Caco-2 (cell line): ENCODE measurements around the gene SBSN. TPM values are rescaled to one million over a fixed set of nuclear protein-coding genes. Genes with fewer than 3 reads are reported as not detected.

Source experiments
- BruUV-seq: library from RNA; stranded (reverse); fragments of 400-500 nt; replicated peaks from 2 replicates; lab custom pipeline; 2021; lab: Mats Ljungman, UMichigan
- CTCF ChIA-PET: fragments of 300-600 bp; sonication (Branson Sonifier 250); formaldehyde crosslinking; loops from one replicate; lab custom pipeline; 2022; ENCODE audit warnings: antibody characterized with exemption; lab: Charles Lee
- POLR2A ChIA-PET: fragments of 300-600 bp; sonication (Branson Sonifier 250); formaldehyde crosslinking; loops from one replicate; lab custom pipeline; 2022; ENCODE audit warnings: antibody characterized with exemption; lab: Charles Lee
- DNase-seq, 2 experiments: peaks; one replicate each; pipeline versions ENCODE4 v3.0.0 to v3.0.0-alpha.2; 2020 to 2022
- H3K27me3 ChIP-seq: replicated peaks from 2 replicates; pipeline ENCODE4 v1.6.0; 2011; ENCODE audit warnings: low read length; ENCODE audit not compliant: control insufficient read depth, insufficient read depth
- H3K36me3 ChIP-seq: 2 replicates; pipeline ENCODE4 v1.5.1; 2011; ENCODE audit warnings: low read length; ENCODE audit not compliant: control insufficient read depth, insufficient read depth
- H3K4me1 ChIP-seq: fragments of 250-450 bp; sonication (Bioruptor Pico); 2 replicates; pipeline ENCODE4 v1.5.1; 2020; ENCODE audit warnings: mild to moderate bottlenecking
- H3K4me3 ChIP-seq: 2 replicates; pipeline ENCODE4 v1.5.1; 2011; ENCODE audit warnings: low read depth, mild to moderate bottlenecking, control low read depth, low read length
- H3K9me3 ChIP-seq: fragments of 250-450 bp; sonication (Bioruptor Pico); 2 replicates; pipeline ENCODE4 v1.5.1; 2020; ENCODE audit warnings: mild to moderate bottlenecking, moderate library complexity
- H3K27ac Mint-ChIP-seq: one replicate; pipeline ENCODE4 v1.8.0; 2022; ENCODE audit warnings: mixed read lengths; ENCODE audit not compliant: unreplicated experiment
- H3K27me3 Mint-ChIP-seq: one replicate; pipeline ENCODE4 v1.8.0; 2022; ENCODE audit warnings: mixed read lengths; ENCODE audit not compliant: insufficient read depth, unreplicated experiment
- H3K36me3 Mint-ChIP-seq: one replicate; pipeline ENCODE4 v1.8.0; 2022; ENCODE audit warnings: mild to moderate bottlenecking, mixed read lengths; ENCODE audit not compliant: insufficient read depth, unreplicated experiment
- H3K4me1 Mint-ChIP-seq: one replicate; pipeline ENCODE4 v1.8.0; 2022; ENCODE audit warnings: low read depth, mixed read lengths; ENCODE audit not compliant: unreplicated experiment
- H3K4me3 Mint-ChIP-seq: one replicate; pipeline ENCODE4 v1.8.0; 2022; ENCODE audit warnings: mild to moderate bottlenecking, moderate library complexity, mixed read lengths; ENCODE audit not compliant: unreplicated experiment
- H3K9me3 Mint-ChIP-seq: one replicate; pipeline ENCODE4 v1.8.0; 2022; ENCODE audit warnings: mixed read lengths; ENCODE audit not compliant: unreplicated experiment
- CTCF ChIP-seq, 2 experiments: fragments of 200-600 bp in 1 of 2; IDR thresholded peaks; 1 replicate in 1 of 2; 2 replicates in 1 of 2; pipeline versions ENCODE4 v1.5.1 to v1.8.0; 2011 to 2022; ENCODE audit warnings: antibody characterized with exemption in 1 of 2, control low read depth in 1 of 2, inconsistent platforms in 1 of 2, low read depth in 1 of 2, low read length in 1 of 2, mild to moderate bottlenecking in 1 of 2, moderate library complexity in 1 of 2; ENCODE audit not compliant: insufficient read depth in 1 of 2, severe bottlenecking in 1 of 2, unreplicated experiment in 1 of 2
- intact Hi-C: fragments of 100-400 bp; cut with micrococcal nuclease; formaldehyde crosslinking; loops from one replicate; pipeline ENCODE4 v1.10.0; 2022; ENCODE audit not compliant: unreplicated experiment
- total RNA-seq: library from RNA; stranded (reverse); gene quantifications from 2 replicates; pipeline ENCODE4 v1.2.3, GENCODE V29; 2022

The SBSN gene
- total RNA-seq, 1 experiment from 2014 or later: not detected

DNA sequence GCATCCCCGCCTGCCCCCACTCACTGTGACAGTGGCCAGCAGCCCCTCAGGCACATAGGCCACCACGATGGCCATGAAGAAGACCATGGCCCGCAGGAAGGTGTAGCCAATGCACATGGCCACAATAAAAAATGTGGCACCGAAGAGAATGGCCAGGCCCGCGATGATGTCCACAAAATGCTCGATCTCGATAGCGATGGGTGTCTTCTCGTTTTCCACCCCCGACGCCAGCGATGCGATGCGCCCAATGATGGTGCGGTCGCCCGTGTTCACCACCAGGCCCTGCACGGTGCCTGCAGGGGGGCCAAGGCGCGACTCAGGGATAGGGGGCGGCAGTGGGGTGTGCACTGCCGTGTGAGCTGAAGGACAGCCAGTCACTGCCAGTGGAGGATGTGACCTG is 31.7 kb upstream of the SBSN start:
- H3K27me3 ChIP-seq: no peaks in the 10 kb centered on the region
- TF ChIP-seq CTCF (IDR thresholded peaks at IDR 0.05; ENCODE audit: insufficient read depth in 1 of 2, low read depth in 1 of 2, low read length in 1 of 2, severe bottlenecking in 1 of 2, unreplicated experiment in 1 of 2): no peak
- no peak for DNase-seq
- Mint-ChIP-seq H3K4me1 (no peaks in the 10 kb centered on the region), H3K9me3 (no peaks in the 10 kb centered on the region), H3K27me3 (peaks cover 27% of the 10 kb centered on the region), H3K27ac (no peak overlapping the region), H3K36me3 (peaks cover 5% of the 10 kb centered on the region), H3K4me3 (no peak overlapping the region)
- H3K9me3 ChIP-seq: 0 out of 2 replicates have a peak, but pooled peaks cover 3% of the 10 kb centered on the region
- H3K4me3 ChIP-seq: no peak overlapping the region
- no peaks in the 10 kb centered on the region for H3K36me3 ChIP-seq
- BruUV-seq: no TSS peak
- ChIA-PET CTCF (no interaction called here), POLR2A (no interaction called here)
- H3K4me1 ChIP-seq: 0 out of 2 replicates have a peak, but pooled peaks cover 5% of the 10 kb centered on the region
- intact Hi-C loops: no loop called here

DNA sequence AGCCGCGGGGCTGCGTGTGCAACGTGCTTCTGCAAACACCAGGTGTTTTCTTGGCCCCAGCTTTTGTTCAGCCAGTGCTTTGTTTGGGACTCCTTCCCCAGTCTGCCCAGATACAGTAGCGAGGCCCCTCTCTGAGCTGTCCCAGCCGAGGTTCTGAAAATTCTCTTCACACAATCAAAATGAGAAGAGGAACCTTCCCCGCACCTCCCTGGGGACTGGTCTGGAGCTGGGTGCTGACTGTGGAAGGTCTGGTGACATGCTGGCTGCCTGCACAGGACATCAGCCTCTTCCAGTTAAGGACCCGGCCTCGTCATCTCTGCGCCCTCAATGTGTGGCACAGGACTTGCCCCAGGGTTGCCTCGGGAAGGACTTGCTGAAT is 31.2 kb upstream of the SBSN start:
- Mint-ChIP-seq H3K36me3 (peaks cover 5% of the 10 kb centered on the region), H3K27me3 (peaks cover 27% of the 10 kb centered on the region), H3K4me1 (no peaks in the 10 kb centered on the region), H3K27ac (no peak overlapping the region), H3K4me3 (no peak overlapping the region), H3K9me3 (no peaks in the 10 kb centered on the region)
- Histone ChIP-seq H3K27me3 (no peaks in the 10 kb centered on the region), H3K9me3 (0 out of 2 replicates have a peak, but pooled peaks cover 3% of the 10 kb centered on the region), H3K4me1 (0 out of 2 replicates have a peak, but pooled peaks cover 5% of the 10 kb centered on the region), H3K36me3 (no peaks in the 10 kb centered on the region), H3K4me3 (no peak overlapping the region)
- CTCF ChIA-PET: no interaction called here
- DNase-seq: no peak
- no peak for TF ChIP-seq CTCF (IDR thresholded peaks at IDR 0.05; ENCODE audit: insufficient read depth in 1 of 2, low read depth in 1 of 2, low read length in 1 of 2, severe bottlenecking in 1 of 2, unreplicated experiment in 1 of 2)
- BruUV-seq: no TSS peak
- intact Hi-C loops: no loop called here
- POLR2A ChIA-PET: no interaction called here

DNA sequence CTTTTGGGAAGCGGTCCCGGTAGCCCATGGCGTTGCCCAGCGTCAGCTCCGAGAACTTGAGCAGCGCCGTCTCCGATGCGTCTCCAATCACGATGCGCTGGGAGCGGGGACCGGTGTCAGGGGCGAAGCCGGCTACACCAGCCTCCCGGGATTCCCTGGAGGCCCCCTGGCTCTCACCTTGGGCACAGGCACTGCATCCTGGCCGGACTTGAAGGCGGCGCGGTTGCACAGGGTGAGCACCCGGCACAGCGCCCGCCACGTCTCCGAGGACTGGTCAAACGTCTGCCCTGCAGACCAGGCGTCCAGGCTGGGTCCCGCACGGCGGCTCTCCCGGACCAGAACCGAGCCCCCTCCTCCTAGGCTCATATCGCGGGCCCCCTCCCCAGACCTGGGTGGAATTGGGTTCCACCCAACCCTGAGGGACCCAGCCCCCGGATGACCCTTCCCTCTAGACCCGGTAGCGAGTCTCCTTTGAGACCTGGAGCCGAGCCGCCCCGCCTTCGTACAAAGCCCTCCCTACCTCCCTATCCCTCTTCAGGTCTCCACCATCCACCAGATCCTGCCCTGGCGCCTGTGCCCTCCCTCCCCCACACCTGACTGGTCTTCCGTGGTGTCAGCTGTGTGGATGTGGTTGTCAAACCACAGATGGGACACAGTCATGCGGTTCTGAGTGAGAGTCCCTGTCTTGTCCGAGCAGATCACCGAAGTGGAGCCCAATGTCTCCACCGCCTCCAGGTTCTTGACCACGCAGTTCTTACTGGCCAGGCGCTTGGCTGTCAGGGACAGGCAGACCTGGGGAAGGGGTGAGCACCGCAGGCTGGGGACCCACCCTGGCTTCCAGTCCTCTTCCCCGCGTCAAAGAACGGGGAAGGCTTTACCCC is 30.5 kb upstream of the SBSN start:
- no peak overlapping the region for H3K27ac Mint-ChIP-seq
- peaks cover 27% of the 10 kb centered on the region for H3K27me3 Mint-ChIP-seq

More for the DNA sequence above, 30.5 kb upstream of the SBSN start:
- no peak overlapping the region for H3K4me3 ChIP-seq
- intact Hi-C loops: no loop called here
- H3K36me3 ChIP-seq: no peaks in the 10 kb centered on the region
- Mint-ChIP-seq H3K36me3 (peaks cover 5% of the 10 kb centered on the region), H3K9me3 (no peaks in the 10 kb centered on the region), H3K4me3 (no peak overlapping the region), H3K4me1 (no peaks in the 10 kb centered on the region)
- CTCF ChIA-PET: interaction anchor here (0.6 kb wide), 1 partner anchor 39 kb away, joined by 6 read pairs; no protein-coding TSS in a partner anchor
- no peak for DNase-seq
- POLR2A ChIA-PET: no interaction called here
- TF ChIP-seq CTCF (IDR thresholded peaks at IDR 0.05; ENCODE audit: insufficient read depth in 1 of 2, low read depth in 1 of 2, low read length in 1 of 2, severe bottlenecking in 1 of 2, unreplicated experiment in 1 of 2): no peak
- 0 out of 2 replicates have a peak, but pooled peaks cover 5% of the 10 kb centered on the region for H3K4me1 ChIP-seq
- no peaks in the 10 kb centered on the region for H3K27me3 ChIP-seq
- 0 out of 2 replicates have a peak, but pooled peaks cover 3% of the 10 kb centered on the region for H3K9me3 ChIP-seq
- BruUV-seq: no TSS peak
